Kidney epithelial cell (primary cell): ENCODE results near the gene CDX1. TPM values are rescaled to one million over a fixed set of nuclear protein-coding genes. Genes with fewer than 3 reads are reported as not detected.

Source experiments
- DNase-seq: peaks from one replicate; pipeline ENCODE4 v3.0.0-alpha.2; 2010; ENCODE audit warnings: low read depth
- H3K27me3 ChIP-seq: 2 replicates; pipeline ENCODE4 v1.6.0; 2011; ENCODE audit warnings: low read length; ENCODE audit not compliant: control insufficient read depth, insufficient read depth
- H3K36me3 ChIP-seq: 2 replicates; pipeline ENCODE4 v1.5.1; 2011; ENCODE audit warnings: low read length; ENCODE audit not compliant: control insufficient read depth, insufficient read depth
- H3K4me3 ChIP-seq: 2 replicates; pipeline ENCODE4 v1.5.1; 2011; ENCODE audit warnings: low read depth, mild to moderate bottlenecking, control low read depth, low read length
- CTCF ChIP-seq: IDR thresholded peaks from 2 replicates; pipeline ENCODE4 v1.5.1; 2011; ENCODE audit warnings: mild to moderate bottlenecking, moderate library complexity, low read length, control low read depth, inconsistent platforms; ENCODE audit not compliant: insufficient read depth, poor library complexity, severe bottlenecking
- total RNA-seq: library from RNA; depleted of rRNA; stranded (reverse); fragments of >200 nt; gene quantifications from 2 replicates; pipeline ENCODE4 v1.2.3, GENCODE V29; 2015

Gene CDX1
- total RNA-seq, 1 donor from 2014 or later, result 0.33 TPM

GRCh38 chr5:150120617-150121447 lies 45.7 kb upstream of the CDX1 start:
- TF ChIP-seq CTCF, result no peak
- H3K27me3 ChIP-seq, result no peaks in the 10 kb centered on the region
- DNase-seq, result no peak
- no peaks in the 10 kb centered on the region for H3K36me3 ChIP-seq
- H3K4me3 ChIP-seq, result no peak overlapping the region

GRCh38 chr5:150121448-150122157 lies 45.0 kb upstream of the CDX1 start:
- Histone ChIP-seq H3K4me3 (no peak overlapping the region), H3K36me3 (no peaks in the 10 kb centered on the region)
- no peak for TF ChIP-seq CTCF

GRCh38 chr5:150122158-150122510 lies 44.4 kb upstream of the CDX1 start:
- Histone ChIP-seq H3K27me3 (no peaks in the 10 kb centered on the region), H3K36me3 (no peaks in the 10 kb centered on the region)
- no peak for DNase-seq

More at GRCh38 chr5:150121448-150122157, 45.0 kb upstream of the CDX1 start:
- DNase-seq, result no peak
- no peaks in the 10 kb centered on the region for H3K27me3 ChIP-seq

GRCh38 chr5:150122536-150123481 lies 43.8 kb upstream of the CDX1 start:
- H3K36me3 ChIP-seq, result no peaks in the 10 kb centered on the region
- no peak for TF ChIP-seq CTCF
- DNase-seq, result no peak
- no peak overlapping the region for H3K4me3 ChIP-seq
- no peaks in the 10 kb centered on the region for H3K27me3 ChIP-seq

More at GRCh38 chr5:150122158-150122510, 44.4 kb upstream of the CDX1 start:
- peak; percentile 31 for TF ChIP-seq CTCF
- H3K4me3 ChIP-seq, result no peak overlapping the region

- Histone ChIP-seq H3K36me3 (no peaks in the 10 kb centered on the region), H3K4me3 (no peak overlapping the region), H3K27me3 (no peaks in the 10 kb centered on the region)
- no peak for DNase-seq
- no peak for TF ChIP-seq CTCF
Measured at GRCh38 chr5:150123542-150123941, 43.0 kb upstream of the CDX1 start.
